Measurements from ENCODE around the gene KRTAP13-4. TPM values are rescaled to one million over a fixed set of nuclear protein-coding genes. Genes with fewer than 3 reads are reported as not detected.

Gene KRTAP13-4
- not detected in 2 replicates for total RNA-seq

GRCh38 chr21:30430170-30430655 is at the start of gene KRTAP13-4:
KRTAP13-4 (plus strand) TSS chr21:30430220; CDS start chr21:30430276, 56 bp downstream.

GRCh38 chr21:30395731-30396130 is 34.3 kb upstream of the KRTAP13-4 start, which contains the start of gene KRTAP13-1:
KRTAP13-1 (plus strand) TSS chr21:30396031; CDS start chr21:30396087, 56 bp downstream.

GRCh38 chr21:30425826-30426225 is 4.2 kb upstream of the KRTAP13-4 start, which contains the start of gene KRTAP13-3:
KRTAP13-3 (minus strand) TSS chr21:30425926; CDS start chr21:30425912, 14 bp downstream.

GRCh38 chr21:30439975-30440374 is 10.0 kb downstream of the KRTAP13-4 start, which contains the start of gene KRTAP15-1:
KRTAP15-1 (plus strand) TSS chr21:30440275; CDS start chr21:30440328, 53 bp downstream.

GRCh38 chr21:30480145-30480544 is 50.1 kb downstream of the KRTAP13-4 start, which contains the start of gene KRTAP19-1:
KRTAP19-1 (minus strand) TSS chr21:30480367; CDS start chr21:30480317, 50 bp downstream.

Other genes starting within 250 kb of the KRTAP13-4 start
- gene CLDN8, start 214.1 kb upstream of the KRTAP13-4 start, total RNA-seq = not detected in 2 replicates
- not detected in 2 replicates for gene KRTAP24-1, start 147.3 kb upstream of the KRTAP13-4 start, total RNA-seq
- gene KRTAP25-1, start 140.7 kb upstream of the KRTAP13-4 start, total RNA-seq = not detected in 2 replicates
- not detected in 2 replicates for gene KRTAP26-1, start 109.9 kb upstream of the KRTAP13-4 start, total RNA-seq
- not detected in 2 replicates for gene KRTAP27-1, start 92.5 kb upstream of the KRTAP13-4 start, total RNA-seq
- not detected in 2 replicates for gene KRTAP23-1, start 81.6 kb upstream of the KRTAP13-4 start, total RNA-seq
- gene KRTAP13-2, start 57.9 kb upstream of the KRTAP13-4 start, total RNA-seq = not detected in 2 replicates
- not detected in 2 replicates for gene KRTAP13-1, start 34.2 kb upstream of the KRTAP13-4 start, total RNA-seq
- gene KRTAP13-3, start 4.3 kb upstream of the KRTAP13-4 start, total RNA-seq = not detected in 2 replicates
- gene KRTAP15-1, start 10.1 kb downstream of the KRTAP13-4 start, total RNA-seq = not detected in 2 replicates
- gene KRTAP19-1, start 50.1 kb downstream of the KRTAP13-4 start, total RNA-seq = not detected in 2 replicates
- not detected in 2 replicates for gene KRTAP19-2, start 57.2 kb downstream of the KRTAP13-4 start, total RNA-seq
- gene KRTAP19-3, start 61.8 kb downstream of the KRTAP13-4 start, total RNA-seq = not detected in 2 replicates
- gene KRTAP19-4, start 66.9 kb downstream of the KRTAP13-4 start, total RNA-seq = not detected in 2 replicates
- not detected in 2 replicates for gene KRTAP19-5, start 71.9 kb downstream of the KRTAP13-4 start, total RNA-seq
- gene KRTAP19-6, start 111.6 kb downstream of the KRTAP13-4 start, total RNA-seq = not detected in 2 replicates
- not detected in 2 replicates for gene KRTAP19-7, start 131.1 kb downstream of the KRTAP13-4 start, total RNA-seq
- gene KRTAP22-2, start 160.2 kb downstream of the KRTAP13-4 start, total RNA-seq = not detected in 2 replicates
- gene KRTAP6-3, start 162.2 kb downstream of the KRTAP13-4 start, total RNA-seq = not detected in 2 replicates
- gene KRTAP6-2, start 168.7 kb downstream of the KRTAP13-4 start, total RNA-seq = not detected in 2 replicates
- gene KRTAP22-1, start 170.9 kb downstream of the KRTAP13-4 start, total RNA-seq = not detected in 2 replicates
- not detected in 2 replicates for gene KRTAP6-1, start 183.7 kb downstream of the KRTAP13-4 start, total RNA-seq
- not detected in 2 replicates for gene KRTAP20-1, start 186.2 kb downstream of the KRTAP13-4 start, total RNA-seq
- not detected in 2 replicates for gene KRTAP20-4, start 190.4 kb downstream of the KRTAP13-4 start, total RNA-seq
- gene KRTAP20-2, start 205.0 kb downstream of the KRTAP13-4 start, total RNA-seq = not detected in 2 replicates
- gene KRTAP20-3, start 212.6 kb downstream of the KRTAP13-4 start, total RNA-seq = not detected in 2 replicates